SH-SY5Y (cell line): Measurements from ENCODE around the gene CSH2.

Experiments used
- GATA2 ChIP-seq: IDR thresholded peaks from 2 replicates; pipeline ENCODE4 v1.6.1; 2011; ENCODE audit warnings: mild to moderate bottlenecking, low read depth, low read length
- GATA3 ChIP-seq: IDR thresholded peaks from 2 replicates; pipeline ENCODE4 v1.6.1; 2011; ENCODE audit warnings: low read depth, mild to moderate bottlenecking, low read length, moderate library complexity

CSH2 gene

GRCh38 chr17:63837962-63838600 is 35.4 kb downstream of the CSH2 start:
- TF ChIP-seq GATA2 (no peak), GATA3 (no peak)

DNA sequence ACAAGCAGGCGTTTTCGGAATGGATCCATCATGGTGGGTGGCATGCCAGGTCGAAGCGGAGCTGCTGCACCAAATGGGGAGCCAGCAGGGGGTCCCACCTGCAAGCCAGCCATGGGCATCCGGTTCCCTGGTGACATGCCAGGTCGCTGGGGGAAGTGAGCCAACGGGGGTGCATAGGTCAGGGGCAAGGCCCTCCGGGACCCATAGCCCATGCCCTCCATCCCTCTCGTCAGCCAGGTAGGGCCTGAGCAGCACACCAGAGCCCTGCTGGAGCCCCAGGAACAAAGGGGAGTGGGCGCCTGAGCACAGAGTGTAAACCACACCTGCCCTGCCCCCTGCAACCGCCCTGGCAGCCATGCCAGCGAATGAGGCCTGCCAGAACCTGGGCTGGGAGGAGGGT is 36.0 kb downstream of the CSH2 start:
- no peak for TF ChIP-seq GATA3
- no peak for TF ChIP-seq GATA2

- TF ChIP-seq GATA2 (no peak), GATA3 (no peak)
Measured at GRCh38 chr17:63836811-63837210, 36.7 kb downstream of the CSH2 start.

DNA sequence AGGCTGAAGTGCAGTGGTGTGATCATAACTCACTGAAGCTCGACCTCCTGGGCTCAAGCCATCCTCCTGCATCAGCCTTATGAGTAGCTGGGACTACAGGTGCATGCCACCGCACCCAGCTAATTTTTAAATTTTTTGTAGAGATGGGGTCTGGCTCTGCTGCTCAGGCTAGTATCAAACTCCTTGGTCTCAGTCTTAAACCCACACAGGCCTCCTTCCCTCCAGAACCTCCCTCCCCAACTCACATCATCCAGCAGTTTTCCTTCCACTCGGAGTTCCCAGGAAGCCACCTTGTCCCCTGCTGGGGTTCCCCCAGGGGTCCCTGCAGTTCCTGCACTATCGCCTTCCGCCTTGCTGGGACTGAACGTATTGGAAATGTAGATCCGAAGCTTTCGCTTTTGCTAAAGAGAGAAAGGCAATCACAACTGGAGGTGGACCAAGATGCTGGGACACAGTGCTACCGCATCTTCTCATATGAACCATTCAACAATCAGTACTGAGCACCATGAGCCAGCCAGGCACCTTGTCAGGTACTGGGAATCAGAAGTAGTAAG is 38.2 kb downstream of the CSH2 start:
- TF ChIP-seq GATA2 (no peak), GATA3 (no peak)

DNA sequence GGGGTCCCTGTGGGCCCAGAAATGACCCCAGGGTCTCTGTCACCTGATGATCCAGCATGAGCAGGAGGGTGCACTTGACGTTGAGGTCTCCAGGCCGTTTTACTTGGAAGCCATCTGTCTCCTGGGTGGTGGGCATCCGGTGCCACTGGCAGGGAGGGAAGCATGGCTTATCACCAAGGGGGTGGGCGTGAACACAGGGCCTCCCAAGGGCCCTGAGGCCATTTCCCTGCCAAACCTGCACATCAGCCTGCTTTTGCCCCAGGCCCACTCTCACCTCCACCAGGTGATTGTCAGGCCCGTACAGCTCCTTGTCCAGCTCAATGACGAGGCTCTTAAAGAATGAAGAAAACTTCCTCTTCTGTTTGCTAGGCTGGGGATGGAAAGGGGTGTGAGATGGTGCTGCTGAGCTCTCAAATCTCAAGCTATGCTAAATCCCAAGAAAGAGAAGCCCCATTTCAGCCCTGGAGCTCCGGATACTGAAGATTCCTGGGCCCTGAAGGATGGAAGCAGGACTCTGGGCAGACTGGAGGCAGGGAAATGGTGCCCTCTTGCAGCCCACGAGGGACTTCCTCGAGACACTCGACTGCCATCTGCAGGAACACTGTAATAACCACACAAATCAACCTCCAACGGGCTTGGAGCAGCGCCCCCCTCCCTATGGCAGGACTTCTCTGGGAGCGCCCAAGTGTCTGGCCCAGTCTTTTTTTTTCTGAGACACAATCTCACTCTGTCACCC is 38.9 kb downstream of the CSH2 start:
- no peak for TF ChIP-seq GATA2
- no peak for TF ChIP-seq GATA3

- TF ChIP-seq GATA2 (no peak), GATA3 (no peak)
Measured at GRCh38 chr17:63833741-63834373, 39.6 kb downstream of the CSH2 start.

- TF ChIP-seq GATA3: no peak
- TF ChIP-seq GATA2: no peak
Measured at GRCh38 chr17:63833026-63833740, 40.3 kb downstream of the CSH2 start.

DNA sequence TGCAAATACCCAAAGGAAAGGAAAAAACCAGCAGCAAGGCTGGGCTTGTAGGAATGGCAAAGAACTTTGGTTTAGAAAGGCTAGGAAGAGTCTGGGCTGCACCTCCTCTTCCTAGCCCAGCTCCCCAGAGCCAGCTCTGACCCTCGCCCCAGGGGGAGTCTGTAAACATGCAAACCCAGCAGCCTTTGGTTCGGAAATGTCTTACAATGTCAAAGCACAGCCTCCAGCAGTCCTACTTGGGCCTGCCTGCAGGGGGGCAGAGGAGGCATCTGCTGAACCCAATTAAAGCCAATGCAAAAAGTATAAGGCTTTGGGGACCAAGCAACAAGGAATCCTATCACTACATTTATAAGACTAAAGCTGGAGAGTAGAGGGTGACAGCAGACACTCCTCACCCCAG is 41.0 kb downstream of the CSH2 start:
- TF ChIP-seq GATA2: no peak
- TF ChIP-seq GATA3: no peak

- TF ChIP-seq GATA2: no peak
- TF ChIP-seq GATA3: no peak
Measured at GRCh38 chr17:63832014-63832413, 41.5 kb downstream of the CSH2 start.

- no peak for TF ChIP-seq GATA2
- no peak for TF ChIP-seq GATA3
Measured at GRCh38 chr17:63831505-63831904, 42.0 kb downstream of the CSH2 start.

- TF ChIP-seq GATA3 (no peak), GATA2 (no peak)
Measured at GRCh38 chr17:63830904-63831491, 42.5 kb downstream of the CSH2 start.

DNA sequence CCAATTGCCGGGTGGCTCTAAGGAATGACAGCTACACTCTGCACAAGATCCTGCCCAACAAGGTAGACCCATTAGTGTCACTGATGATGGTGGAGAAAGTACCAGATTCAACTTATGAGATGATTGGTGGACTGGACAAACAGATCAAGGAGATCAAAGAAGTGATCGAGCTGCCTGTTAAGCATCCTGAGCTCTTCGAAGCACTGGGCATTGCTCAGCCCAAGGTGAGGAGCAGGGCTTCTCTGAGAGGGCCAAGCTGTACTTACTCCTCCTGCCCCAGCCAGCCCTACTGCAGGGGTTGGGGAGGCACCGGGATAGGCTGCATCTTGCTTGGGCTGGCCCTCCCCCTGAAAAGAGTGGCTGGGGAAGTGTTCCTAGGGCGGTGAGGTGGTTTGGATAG is 43.2 kb downstream of the CSH2 start:
- TF ChIP-seq GATA2 (no peak), GATA3 (no peak)

DNA sequence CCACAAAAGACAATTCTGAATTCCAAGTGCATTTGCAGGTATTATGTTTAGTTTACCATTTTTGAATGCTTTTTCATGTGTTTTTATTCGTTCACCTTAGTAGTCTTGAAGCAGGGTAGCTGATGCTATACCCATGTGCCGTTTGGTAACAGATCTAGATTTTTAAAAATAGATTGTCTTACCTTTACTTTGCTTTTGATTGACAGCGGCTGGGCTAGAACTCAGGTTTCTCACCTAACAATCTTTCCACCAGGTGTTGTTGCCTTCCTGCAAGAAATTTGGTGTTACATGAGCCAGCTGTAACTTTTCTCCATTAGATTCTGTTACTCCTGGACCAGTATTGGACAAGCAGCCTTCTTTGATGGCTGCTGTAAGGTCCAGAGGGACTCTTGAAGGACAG is 44.5 kb downstream of the CSH2 start:
- TF ChIP-seq GATA3: no peak
- no peak for TF ChIP-seq GATA2

DNA sequence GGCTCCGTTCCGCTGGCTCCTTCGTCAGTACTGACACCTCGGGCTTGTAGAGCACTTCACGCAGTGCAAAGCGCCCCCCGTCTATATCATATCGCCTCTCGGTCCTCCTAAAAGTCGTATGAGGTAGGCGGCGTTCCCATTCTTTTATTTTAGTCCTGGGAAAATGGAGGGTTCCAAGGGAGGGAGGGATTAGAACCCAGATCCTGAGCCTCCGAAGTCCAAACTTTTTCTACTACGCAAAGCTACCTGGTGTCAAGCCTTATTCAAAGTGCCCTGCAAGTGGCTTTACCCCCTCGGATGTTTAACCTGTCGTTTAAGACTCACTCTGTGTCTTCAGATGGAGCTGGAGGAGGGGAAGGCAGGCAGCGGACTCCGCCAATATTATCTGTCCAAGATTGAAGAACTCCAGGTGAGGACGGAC is 45.7 kb downstream of the CSH2 start:
- TF ChIP-seq GATA2 (no peak), GATA3 (no peak)
